Astrocyte of the spinal cord (primary cell): ENCODE results near the gene PTPN11.
"Not testable (repeated sequence)": the region's sequence is repeated elsewhere in the genome, so short reads cannot be mapped to it uniquely, and the experiment has no call there.

ENCODE experiments used
- DNase-seq: peaks from one replicate; pipeline ENCODE4 v3.0.0; 2011; ENCODE audit warnings: low read depth, low spot score
- H3K4me3 ChIP-seq: 2 replicates; pipeline ENCODE4 v1.5.1; 2011; ENCODE audit warnings: low read depth, mild to moderate bottlenecking, low read length, moderate library complexity
- in situ Hi-C: cut with HindIII; loops from 2 replicates; pipeline ENCODE4 v1.10.0; 2017; ENCODE audit warnings: low sequenced_read_pairs
- TF ChIP-seq, protein P1 (sequence below): IDR thresholded peaks from 2 replicates; pipeline ENCODE4 v1.5.1; 2012; ENCODE audit warnings: low read depth, mild to moderate bottlenecking, low read length, inconsistent platforms

PTPN11 gene

DNA sequence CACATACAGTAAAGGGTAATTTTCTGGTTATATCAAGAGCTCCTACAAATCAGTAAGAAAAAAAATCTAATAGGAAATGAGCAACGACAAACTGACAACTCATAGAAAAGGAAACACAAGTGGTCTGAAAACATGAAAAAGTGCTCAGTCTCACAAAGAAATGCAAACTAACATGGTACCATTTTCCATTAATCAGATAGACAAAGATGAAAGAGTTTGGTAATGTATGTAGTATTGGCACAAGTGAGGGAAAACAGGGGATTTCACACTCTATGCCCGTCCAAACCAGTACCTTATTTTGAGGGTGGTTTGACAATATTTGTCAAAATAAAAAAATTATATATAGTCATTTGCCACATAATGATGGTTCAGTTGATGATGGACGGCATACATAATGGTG is 13.2 kb downstream of the PTPN11 start:
- no peak for DNase-seq
- TF ChIP-seq, protein P1, sequence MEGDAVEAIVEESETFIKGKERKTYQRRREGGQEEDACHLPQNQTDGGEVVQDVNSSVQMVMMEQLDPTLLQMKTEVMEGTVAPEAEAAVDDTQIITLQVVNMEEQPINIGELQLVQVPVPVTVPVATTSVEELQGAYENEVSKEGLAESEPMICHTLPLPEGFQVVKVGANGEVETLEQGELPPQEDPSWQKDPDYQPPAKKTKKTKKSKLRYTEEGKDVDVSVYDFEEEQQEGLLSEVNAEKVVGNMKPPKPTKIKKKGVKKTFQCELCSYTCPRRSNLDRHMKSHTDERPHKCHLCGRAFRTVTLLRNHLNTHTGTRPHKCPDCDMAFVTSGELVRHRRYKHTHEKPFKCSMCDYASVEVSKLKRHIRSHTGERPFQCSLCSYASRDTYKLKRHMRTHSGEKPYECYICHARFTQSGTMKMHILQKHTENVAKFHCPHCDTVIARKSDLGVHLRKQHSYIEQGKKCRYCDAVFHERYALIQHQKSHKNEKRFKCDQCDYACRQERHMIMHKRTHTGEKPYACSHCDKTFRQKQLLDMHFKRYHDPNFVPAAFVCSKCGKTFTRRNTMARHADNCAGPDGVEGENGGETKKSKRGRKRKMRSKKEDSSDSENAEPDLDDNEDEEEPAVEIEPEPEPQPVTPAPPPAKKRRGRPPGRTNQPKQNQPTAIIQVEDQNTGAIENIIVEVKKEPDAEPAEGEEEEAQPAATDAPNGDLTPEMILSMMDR: no peak
- in situ Hi-C loops: no loop called here
- H3K4me3 ChIP-seq: no peak overlapping the region

GRCh38 chr12:112433551-112433950 is 14.8 kb downstream of the PTPN11 start:
- TF ChIP-seq, protein P1: no peak
- H3K4me3 ChIP-seq: no peak overlapping the region
- in situ Hi-C loops: no loop called here
- no peak for DNase-seq

DNA sequence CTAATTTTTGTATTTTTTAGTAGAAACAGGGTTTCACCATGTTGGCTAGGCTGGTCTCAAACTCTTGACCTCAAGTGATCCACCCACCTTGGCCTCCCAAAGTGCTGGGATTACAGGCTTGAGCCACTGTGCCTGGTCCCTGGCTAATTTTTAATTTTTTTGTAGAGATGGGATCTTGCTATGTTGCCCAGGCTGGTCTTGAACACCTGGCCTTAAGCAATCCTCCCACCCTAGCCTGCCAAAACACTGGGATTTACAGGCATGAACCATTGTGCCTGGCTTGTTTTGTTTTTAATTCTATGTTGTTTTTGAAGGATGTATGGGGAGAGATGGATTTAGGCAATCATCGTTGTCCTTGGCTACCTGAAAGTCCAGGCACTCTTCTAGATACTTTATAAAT is 19.9 kb downstream of the PTPN11 start:
- DNase-seq, in situ Hi-C loops, H3K4me3 ChIP-seq: not testable (repeated sequence)

- no peak for DNase-seq
- no peak overlapping the region for H3K4me3 ChIP-seq
- TF ChIP-seq, protein P1: no peak
- in situ Hi-C loops: no loop called here
These were observed 21.0 kb downstream of the PTPN11 start for GRCh38 chr12:112439769-112440168.

DNA sequence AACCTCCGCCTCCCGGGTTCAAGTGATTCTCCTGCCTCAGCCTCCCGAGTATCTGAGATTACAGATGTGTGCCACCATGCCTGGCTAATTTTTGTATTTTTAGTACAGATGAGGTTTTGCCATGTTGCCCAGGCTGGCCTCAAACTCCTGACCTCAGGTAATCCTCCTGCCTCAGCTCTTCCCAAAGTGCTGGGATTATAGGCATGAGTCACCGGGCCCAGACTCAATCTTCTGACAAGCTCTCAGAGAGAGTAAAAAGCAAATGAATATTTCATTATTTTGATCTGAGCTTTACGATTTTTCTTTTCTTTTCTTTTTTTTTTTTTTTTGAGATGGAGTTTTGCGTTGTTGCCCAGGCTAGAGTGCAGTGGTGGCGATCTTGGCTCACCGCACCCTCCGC is 21.9 kb downstream of the PTPN11 start:
- DNase-seq, in situ Hi-C loops, H3K4me3 ChIP-seq: not testable (repeated sequence)

- DNase-seq: no peak
- in situ Hi-C loops: no loop called here
- no peak overlapping the region for H3K4me3 ChIP-seq
- TF ChIP-seq, protein P1: no peak
These were observed 25.2 kb downstream of the PTPN11 start for GRCh38 chr12:112443916-112444315.

DNA sequence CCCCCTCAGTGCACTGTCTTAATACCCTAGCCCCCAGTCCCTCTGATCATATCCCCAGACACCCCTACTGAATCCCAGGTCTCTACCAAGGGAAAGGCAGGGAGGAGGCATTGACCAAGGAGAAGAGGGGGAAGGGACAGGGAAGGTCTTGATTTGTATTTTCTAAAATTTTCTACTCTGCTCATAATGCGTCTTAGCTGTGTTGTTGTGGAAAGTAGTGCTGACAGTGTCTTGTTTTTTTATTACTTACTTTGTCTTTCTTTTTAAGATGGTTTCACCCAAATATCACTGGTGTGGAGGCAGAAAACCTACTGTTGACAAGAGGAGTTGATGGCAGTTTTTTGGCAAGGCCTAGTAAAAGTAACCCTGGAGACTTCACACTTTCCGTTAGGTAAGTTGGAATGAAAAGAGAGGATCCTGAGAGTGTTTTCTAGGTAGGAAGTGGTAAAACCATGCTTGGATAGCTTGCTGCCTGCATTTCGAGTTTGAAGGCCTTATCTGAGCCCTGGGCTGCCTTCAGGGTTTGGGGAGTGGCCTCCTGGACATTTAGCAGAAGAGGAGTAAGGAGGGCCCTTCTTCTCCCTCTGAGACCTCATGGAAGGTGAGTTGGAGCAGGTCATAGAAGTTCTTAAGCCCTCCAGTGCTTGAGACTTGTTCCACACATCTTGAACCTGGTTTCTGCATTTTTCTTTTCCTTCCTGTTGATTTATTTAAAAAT is 27.4 kb downstream of the PTPN11 start:
- TF ChIP-seq, protein P1: no peak
- H3K4me3 ChIP-seq: no peak overlapping the region
- in situ Hi-C loops: no loop called here
- DNase-seq: no peak

DNA sequence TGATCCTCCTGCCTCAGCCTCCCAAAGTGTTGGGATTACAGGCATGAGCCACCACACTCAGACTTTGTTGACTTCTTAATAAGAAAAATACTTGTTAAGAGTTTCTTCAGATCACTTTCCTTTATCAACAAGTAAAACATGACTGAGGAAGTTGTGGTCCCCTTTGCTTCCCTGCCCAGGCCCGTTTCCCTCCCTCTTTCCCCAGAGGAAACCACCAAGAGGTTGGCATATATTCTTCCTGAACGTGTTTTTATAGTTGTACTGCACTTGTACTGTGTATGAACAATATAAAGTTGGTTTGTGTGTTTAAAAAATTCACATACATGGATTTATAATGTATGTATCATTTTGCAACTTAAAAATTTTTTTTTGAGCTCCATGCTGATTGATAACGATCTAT is 28.4 kb downstream of the PTPN11 start:
- in situ Hi-C loops: no loop called here

DNA sequence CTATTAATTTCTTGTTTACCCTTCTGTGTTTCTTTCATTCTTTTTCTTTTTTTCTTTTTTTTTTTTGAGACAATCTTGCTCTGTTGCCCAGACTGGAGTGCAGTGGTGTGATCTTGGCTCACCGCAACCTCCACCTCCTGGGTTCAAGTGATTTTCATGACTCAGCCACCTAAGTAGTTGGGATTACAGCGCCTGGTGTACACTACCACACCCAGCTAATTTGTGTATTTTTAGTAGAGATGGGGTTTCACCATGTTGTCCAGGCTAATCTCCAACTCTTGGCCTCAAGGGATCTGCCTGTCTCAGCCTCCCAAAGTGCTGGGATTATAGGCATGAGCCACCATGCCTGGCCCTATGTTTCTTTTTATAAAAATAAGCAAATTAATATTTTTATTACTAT is 29.4 kb downstream of the PTPN11 start:
- in situ Hi-C loops, H3K4me3 ChIP-seq, DNase-seq: not testable (repeated sequence)

More for the DNA sequence above, 28.4 kb downstream of the PTPN11 start:
- TF ChIP-seq, protein P1: no peak
- H3K4me3 ChIP-seq: no peak overlapping the region
- DNase-seq: no peak
